PFSK-1 (cell line): ENCODE data around the gene ZFYVE21.
A peak's percentile ranks its signal among the peaks of the same experiment; 100 is the strongest.

Source experiments
- FOXP2 ChIP-seq: optimal IDR thresholded peaks from 2 replicates; pipeline ENCODE3; 2011; ENCODE audit warnings: borderline replicate concordance, control low read depth, inconsistent platforms; ENCODE audit not compliant: insufficient read depth; ENCODE audit errors: extremely low read length, extremely low read depth
- POLR2AphosphoS5 ChIP-seq: IDR thresholded peaks from 2 replicates; pipeline ENCODE4 v1.6.1; 2012; ENCODE audit warnings: low read depth, mild to moderate bottlenecking, control low read depth, low read length, moderate library complexity
- TF ChIP-seq, protein P1 (sequence below), 2 experiments: IDR thresholded peaks; 2 replicates each; pipeline versions ENCODE4 v1.6.1 to v1.8.0; 2011 to 2012; ENCODE audit warnings: low read depth in 2 of 2, low read length in 2 of 2, control low read depth in 1 of 2, inconsistent platforms in 1 of 2, mild to moderate bottlenecking in 1 of 2, moderate library complexity in 1 of 2; ENCODE audit not compliant: insufficient read depth in 1 of 2

DNA sequence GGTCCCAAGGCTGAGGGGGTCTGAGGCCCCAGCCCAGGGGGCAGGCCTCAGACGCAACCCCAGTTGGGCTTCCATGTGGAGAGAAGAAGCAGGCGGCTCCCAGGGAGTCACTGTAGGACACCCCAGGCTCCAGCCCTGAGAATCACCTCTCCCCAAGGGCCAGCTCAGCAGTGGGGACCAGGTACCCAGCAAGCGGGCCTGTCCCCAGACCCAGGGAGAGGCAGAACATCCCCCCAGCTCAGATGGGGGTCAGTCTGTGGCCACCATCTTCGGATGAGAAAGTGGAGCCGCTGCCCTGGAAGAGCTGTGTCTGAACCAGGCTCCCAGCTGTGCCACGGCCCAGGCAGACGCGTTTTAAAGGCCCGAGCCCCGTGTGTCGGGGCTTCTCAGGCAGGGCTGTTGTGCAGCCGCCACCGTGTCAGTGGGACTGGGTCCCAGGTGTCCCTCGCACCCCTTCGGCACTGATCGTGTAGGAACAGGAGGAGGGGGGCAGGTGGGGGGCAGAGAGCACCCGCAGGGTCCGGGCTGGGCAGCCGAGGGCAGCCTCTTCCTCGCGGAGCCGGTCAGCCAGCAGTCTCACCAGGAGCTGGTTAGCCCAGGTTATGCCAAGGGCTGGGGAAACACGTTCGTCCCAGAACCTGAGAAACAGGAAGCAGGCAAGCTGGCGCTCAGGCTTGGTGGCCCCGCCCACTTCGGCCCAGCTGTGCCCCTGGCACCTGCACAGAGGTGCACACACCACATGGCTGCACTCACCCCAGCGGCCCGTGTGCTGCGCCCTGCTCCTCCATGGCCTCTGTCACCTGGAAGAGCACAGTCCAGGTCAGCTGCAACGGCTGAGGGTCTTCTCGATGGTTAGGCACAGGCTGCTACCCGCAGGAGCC, 17.0 kb upstream of the ZFYVE21 start:
- TF ChIP-seq POLR2AphosphoS5 (0 out of 2 replicates have a peak, but pooled peaks have one; percentile 23), FOXP2 (no peak)
- TF ChIP-seq, protein P1, sequence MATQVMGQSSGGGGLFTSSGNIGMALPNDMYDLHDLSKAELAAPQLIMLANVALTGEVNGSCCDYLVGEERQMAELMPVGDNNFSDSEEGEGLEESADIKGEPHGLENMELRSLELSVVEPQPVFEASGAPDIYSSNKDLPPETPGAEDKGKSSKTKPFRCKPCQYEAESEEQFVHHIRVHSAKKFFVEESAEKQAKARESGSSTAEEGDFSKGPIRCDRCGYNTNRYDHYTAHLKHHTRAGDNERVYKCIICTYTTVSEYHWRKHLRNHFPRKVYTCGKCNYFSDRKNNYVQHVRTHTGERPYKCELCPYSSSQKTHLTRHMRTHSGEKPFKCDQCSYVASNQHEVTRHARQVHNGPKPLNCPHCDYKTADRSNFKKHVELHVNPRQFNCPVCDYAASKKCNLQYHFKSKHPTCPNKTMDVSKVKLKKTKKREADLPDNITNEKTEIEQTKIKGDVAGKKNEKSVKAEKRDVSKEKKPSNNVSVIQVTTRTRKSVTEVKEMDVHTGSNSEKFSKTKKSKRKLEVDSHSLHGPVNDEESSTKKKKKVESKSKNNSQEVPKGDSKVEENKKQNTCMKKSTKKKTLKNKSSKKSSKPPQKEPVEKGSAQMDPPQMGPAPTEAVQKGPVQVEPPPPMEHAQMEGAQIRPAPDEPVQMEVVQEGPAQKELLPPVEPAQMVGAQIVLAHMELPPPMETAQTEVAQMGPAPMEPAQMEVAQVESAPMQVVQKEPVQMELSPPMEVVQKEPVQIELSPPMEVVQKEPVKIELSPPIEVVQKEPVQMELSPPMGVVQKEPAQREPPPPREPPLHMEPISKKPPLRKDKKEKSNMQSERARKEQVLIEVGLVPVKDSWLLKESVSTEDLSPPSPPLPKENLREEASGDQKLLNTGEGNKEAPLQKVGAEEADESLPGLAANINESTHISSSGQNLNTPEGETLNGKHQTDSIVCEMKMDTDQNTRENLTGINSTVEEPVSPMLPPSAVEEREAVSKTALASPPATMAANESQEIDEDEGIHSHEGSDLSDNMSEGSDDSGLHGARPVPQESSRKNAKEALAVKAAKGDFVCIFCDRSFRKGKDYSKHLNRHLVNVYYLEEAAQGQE (IDR thresholded peaks at IDR 0.05; ENCODE audit: insufficient read depth in 1 of 2, low read depth in 2 of 2, low read length in 2 of 2) = no peak
